ACC112 (cell line): ENCODE data around the gene CLCN6.

Source experiments
- H2AFZ ChIP-seq: fragments of 200-600 bp; sonication (generic); one replicate; pipeline ENCODE4 v1.6.0; 2017; ENCODE audit warnings: antibody characterized with exemption, low read length; ENCODE audit not compliant: unreplicated experiment
- H3K27ac ChIP-seq: fragments of 200-600 bp; sonication (generic); 2 replicates; pipeline ENCODE4 v1.5.1; 2014; ENCODE audit warnings: low read depth, mild to moderate bottlenecking, antibody characterized with exemption, low read length, moderate library complexity
- H3K27me3 ChIP-seq: fragments of 200-600 bp; sonication (generic); 2 replicates; pipeline ENCODE4 v1.6.1; 2014; ENCODE audit warnings: mild to moderate bottlenecking, antibody characterized with exemption, low read length, moderate library complexity, mixed read lengths; ENCODE audit not compliant: insufficient read depth
- H3K36me3 ChIP-seq: fragments of 200-600 bp; sonication (generic); 2 replicates; pipeline ENCODE4 v1.6.1; 2016; ENCODE audit warnings: mild to moderate bottlenecking, antibody characterized with exemption, low read length, moderate library complexity, mixed read lengths; ENCODE audit not compliant: insufficient read depth
- H3K4me1 ChIP-seq: fragments of 200-600 bp; sonication (generic); one replicate; pipeline ENCODE4 v1.6.1; 2016; ENCODE audit warnings: low read length, mixed read lengths; ENCODE audit not compliant: insufficient read depth, unreplicated experiment, control insufficient read depth
- H3K4me3 ChIP-seq: fragments of 200-600 bp; sonication (generic); 2 replicates; pipeline ENCODE4 v1.5.1; 2014; ENCODE audit warnings: mild to moderate bottlenecking, low read depth, low read length
- H3K79me2 ChIP-seq: fragments of 200-600 bp; sonication (generic); one replicate; pipeline ENCODE4 v1.6.0; 2016; ENCODE audit warnings: low read length; ENCODE audit not compliant: control insufficient read depth, unreplicated experiment, insufficient read depth

The CLCN6 gene

GRCh38 chr1:11842154-11843041, 36.4 kb downstream of the CLCN6 start:
- Histone ChIP-seq H3K27ac (no peak overlapping the region), H3K4me1 (no peaks in the 10 kb centered on the region), H3K36me3 (peaks cover 22% of the 10 kb centered on the region; the same call in 1 of the 2 replicates), H3K4me3 (no peak overlapping the region), H2AFZ (no peak overlapping the region), H3K79me2 (no peaks in the 10 kb centered on the region), H3K27me3 (no peaks in the 10 kb centered on the region)

DNA sequence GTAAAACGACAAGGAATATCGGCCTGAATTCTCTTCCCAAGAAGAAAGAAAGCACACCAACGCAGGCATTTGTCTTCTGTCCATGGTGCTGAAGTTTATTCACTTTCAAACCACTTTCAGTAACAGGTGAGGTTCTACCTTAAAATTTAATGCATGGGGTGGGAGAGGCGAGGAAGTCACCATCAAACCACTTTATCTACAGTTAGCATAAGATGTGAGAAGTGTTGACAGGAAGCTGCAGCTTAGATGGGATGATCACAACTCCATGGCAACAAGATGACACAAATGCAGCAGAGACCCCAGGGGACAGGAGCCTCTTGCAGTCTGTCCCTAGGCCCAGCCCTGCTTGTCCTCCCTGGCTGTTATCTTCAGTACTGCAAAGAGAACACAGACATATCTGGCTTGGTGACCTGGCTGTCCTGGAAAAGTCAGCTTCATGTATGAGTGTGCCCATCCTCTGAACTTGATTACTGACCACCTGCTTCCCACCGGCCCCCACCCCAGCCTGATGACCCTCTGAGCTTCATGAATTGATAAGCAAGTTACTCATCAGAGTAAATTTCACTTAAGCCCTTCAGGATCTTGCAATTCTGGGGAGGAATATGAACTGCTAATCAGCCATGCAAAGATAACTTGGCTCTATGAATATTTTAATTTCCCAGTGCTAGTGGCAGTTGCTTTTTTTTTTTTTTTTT, 39.8 kb downstream of the CLCN6 start:
- no peak overlapping the region for H3K27ac ChIP-seq
- peaks cover 16% of the 10 kb centered on the region; the same call in 1 of the 2 replicates for H3K36me3 ChIP-seq
- H3K4me1 ChIP-seq: no peaks in the 10 kb centered on the region
- H2AFZ ChIP-seq: no peak overlapping the region
- H3K79me2 ChIP-seq: no peaks in the 10 kb centered on the region
- 0 out of 2 replicates have a peak, but pooled peaks cover 4% of the 10 kb centered on the region for H3K27me3 ChIP-seq
- H3K4me3 ChIP-seq: no peak overlapping the region

- Histone ChIP-seq H3K27ac (no peak within 1 kb of the TSS), H2AFZ (no peak within 1 kb of the TSS), H3K4me3 (no peak within 1 kb of the TSS), H3K4me1 (no peaks in the 10 kb centered on the region), H3K79me2 (no peaks in the 10 kb centered on the region), H3K36me3 (peaks cover 7% of the 10 kb centered on the region; the same call in 1 of the 2 replicates), H3K27me3 (peaks cover 5% of the 10 kb centered on the region)
Measured at GRCh38 chr1:11847667-11848372, 41.8 kb downstream of the CLCN6 start, which contains the start of gene NPPA. Gene NPPA, minus strand, starts transcription at chr1:11847783. Its CDS starts 99 bp downstream, at chr1:11847684.

DNA sequence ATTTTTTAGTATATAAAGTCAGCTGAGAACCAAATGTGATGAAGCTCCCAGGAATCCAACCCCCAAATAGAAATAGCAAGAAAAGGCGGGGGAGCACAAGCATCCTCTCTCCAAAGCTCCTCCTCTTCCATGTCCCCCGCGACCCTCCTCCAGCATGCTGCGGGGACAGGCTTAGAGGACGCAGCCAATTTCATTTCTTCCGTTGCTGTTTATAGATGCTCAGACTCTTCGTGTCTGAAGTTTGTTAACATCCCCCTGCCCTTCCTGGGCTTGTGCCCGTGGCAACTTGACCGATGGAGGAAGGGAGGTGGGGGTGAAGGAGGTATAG, 42.3 kb downstream of the CLCN6 start:
- peaks cover 9% of the 10 kb centered on the region for H3K27me3 ChIP-seq
- H3K4me3 ChIP-seq: no peak overlapping the region
- no peaks in the 10 kb centered on the region for H3K4me1 ChIP-seq
- H3K27ac ChIP-seq: no peak overlapping the region
- no peak overlapping the region for H2AFZ ChIP-seq
- H3K79me2 ChIP-seq: no peaks in the 10 kb centered on the region
- peaks cover 7% of the 10 kb centered on the region; the same call in 1 of the 2 replicates for H3K36me3 ChIP-seq

- Histone ChIP-seq H3K36me3 (0 out of 2 replicates have a peak, but pooled peaks cover 2% of the 10 kb centered on the region), H3K27me3 (peaks cover 12% of the 10 kb centered on the region), H3K79me2 (no peaks in the 10 kb centered on the region), H3K4me1 (no peaks in the 10 kb centered on the region), H3K4me3 (no peak overlapping the region), H3K27ac (no peak overlapping the region), H2AFZ (no peak overlapping the region)
Measured at GRCh38 chr1:11850156-11850555, 44.2 kb downstream of the CLCN6 start.

- Histone ChIP-seq H2AFZ (no peak overlapping the region), H3K27ac (no peak overlapping the region), H3K4me1 (no peaks in the 10 kb centered on the region), H3K36me3 (no peaks in the 10 kb centered on the region), H3K79me2 (no peaks in the 10 kb centered on the region), H3K27me3 (peaks cover 13% of the 10 kb centered on the region), H3K4me3 (no peak overlapping the region)
Measured at GRCh38 chr1:11851180-11851579, 45.2 kb downstream of the CLCN6 start.

DNA sequence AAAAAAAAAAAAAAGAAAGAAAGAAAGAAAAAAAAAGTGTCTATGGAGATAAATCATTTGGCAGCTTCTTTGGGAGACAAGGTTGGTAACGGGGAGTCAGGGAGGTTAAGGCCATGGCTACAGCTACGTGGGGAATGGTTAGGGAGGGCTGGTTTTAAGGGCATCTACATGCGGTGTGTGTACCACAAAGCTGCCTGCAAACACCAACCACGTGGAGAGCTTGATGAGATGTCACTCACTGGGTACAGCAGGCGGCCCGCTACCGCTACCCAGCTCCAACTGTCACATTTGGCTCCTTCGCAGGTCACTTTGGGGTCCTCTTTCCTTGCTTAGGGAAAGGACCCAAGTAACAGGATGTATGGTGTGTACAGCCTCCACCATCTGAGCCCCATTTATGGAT, 48.5 kb downstream of the CLCN6 start:
- Histone ChIP-seq H2AFZ (no peak overlapping the region), H3K79me2 (no peaks in the 10 kb centered on the region), H3K36me3 (no peaks in the 10 kb centered on the region), H3K4me3 (no peak overlapping the region), H3K4me1 (no peaks in the 10 kb centered on the region), H3K27ac (no peak overlapping the region), H3K27me3 (peaks cover 46% of the 10 kb centered on the region)

DNA sequence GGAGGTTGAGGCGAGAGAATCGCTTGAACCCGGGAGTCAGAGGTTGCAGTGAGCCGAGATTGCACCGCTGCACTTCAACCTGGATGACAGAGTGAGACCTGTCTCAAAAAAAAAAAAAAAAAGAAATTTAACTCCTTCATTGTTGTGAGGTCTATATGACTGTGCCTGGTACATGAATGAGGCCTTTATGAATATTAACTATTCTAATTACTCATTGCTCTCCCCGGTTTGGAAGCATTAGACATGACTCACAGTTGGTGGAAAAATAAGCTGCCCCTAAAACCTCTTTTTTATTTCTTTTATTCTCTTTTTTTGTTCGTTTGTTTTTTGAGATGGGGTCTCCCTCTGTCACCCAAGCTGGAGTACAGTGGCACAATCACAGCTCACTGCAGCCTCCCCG, 49.4 kb downstream of the CLCN6 start:
- H2AFZ ChIP-seq: no peak overlapping the region
- no peaks in the 10 kb centered on the region for H3K36me3 ChIP-seq
- no peaks in the 10 kb centered on the region for H3K4me1 ChIP-seq
- H3K27ac ChIP-seq: no peak overlapping the region
- no peaks in the 10 kb centered on the region for H3K79me2 ChIP-seq
- H3K4me3 ChIP-seq: no peak overlapping the region
- peaks cover 54% of the 10 kb centered on the region for H3K27me3 ChIP-seq

DNA sequence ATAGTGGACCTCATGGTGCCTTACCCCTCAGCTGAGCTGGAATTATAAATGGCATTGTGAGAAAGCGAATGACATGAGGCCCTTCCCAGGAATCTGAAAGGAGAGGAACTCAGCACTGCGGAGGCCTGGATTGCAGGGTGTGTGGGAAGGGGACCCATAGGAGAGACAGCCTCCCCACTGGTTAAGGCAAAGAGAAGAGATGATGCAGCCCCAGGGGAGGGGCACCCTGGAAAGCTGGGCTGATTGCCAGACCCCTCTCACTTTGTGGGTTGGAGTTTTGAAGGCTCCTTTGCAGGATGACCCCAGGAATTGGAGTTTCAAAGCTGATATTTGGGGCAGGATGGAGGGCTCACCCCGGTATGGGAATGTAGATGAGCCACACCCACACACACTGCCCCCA, 50.7 kb downstream of the CLCN6 start:
- no peaks in the 10 kb centered on the region for H3K79me2 ChIP-seq
- no peak overlapping the region for H2AFZ ChIP-seq
- no peaks in the 10 kb centered on the region for H3K4me1 ChIP-seq
- H3K4me3 ChIP-seq: no peak overlapping the region
- H3K27me3 ChIP-seq: peaks cover 62% of the 10 kb centered on the region
- H3K27ac ChIP-seq: no peak overlapping the region
- no peaks in the 10 kb centered on the region for H3K36me3 ChIP-seq

DNA sequence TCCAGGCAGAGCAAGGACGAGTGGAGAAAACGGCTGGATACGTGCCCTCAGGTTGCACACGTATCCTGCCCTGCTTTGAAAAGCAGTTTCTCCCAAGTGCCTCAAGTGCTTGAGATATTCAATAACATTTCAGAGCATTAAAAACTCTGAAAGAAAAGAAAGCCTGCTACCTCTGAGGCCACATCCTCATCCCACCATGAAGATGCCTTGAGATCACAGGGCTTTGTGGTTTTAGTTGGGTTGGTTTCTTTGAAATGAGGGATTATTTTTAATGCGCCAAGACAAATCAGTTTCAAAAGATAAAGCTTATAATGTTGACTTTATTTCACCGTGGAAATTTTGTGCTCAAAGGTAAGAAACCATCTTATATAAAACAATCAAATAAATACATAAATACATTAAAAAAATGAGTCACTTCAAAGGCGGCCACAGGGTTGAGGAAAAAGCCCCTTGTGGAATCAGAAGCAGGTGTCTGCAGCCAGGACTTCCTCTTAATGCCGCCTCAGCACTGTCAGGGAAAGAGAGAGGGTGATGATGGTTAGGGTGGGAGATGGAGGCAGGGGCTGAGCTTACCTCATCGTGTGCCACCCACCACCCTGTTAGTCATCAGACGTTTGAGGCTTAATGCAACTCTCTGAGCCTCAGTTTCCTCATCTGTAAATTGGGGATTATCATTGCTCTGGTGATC, 51.3 kb downstream of the CLCN6 start:
- Histone ChIP-seq H3K4me3 (no peak overlapping the region), H3K36me3 (no peaks in the 10 kb centered on the region), H3K27me3 (peaks cover 68% of the 10 kb centered on the region)

More for the DNA sequence above, 51.3 kb downstream of the CLCN6 start:
- Histone ChIP-seq H3K4me1 (no peaks in the 10 kb centered on the region), H3K27ac (no peak overlapping the region), H3K79me2 (no peaks in the 10 kb centered on the region), H2AFZ (no peak overlapping the region)
